Activated CD4-positive, CD25-positive, alpha-beta regulatory T cell treated with anti-CD3 and anti-CD28 coated beads, Interleukin-2, amount 50 U/mL, for 24 hours (primary cell): ENCODE results near the gene TAGLN3.

Experiments
- ATAC-seq, 2 donors: fragments of 150-1000 bp; cut with Tn5 transposase; one replicate each; pipeline ENCODE4 v1.10.0; 2021; ENCODE audit warnings: mild to moderate bottlenecking in 1 of 2, moderate library complexity in 1 of 2

TAGLN3 gene

GRCh38 chr3:111998636-111999483, at the start of gene TAGLN3:
TAGLN3 (plus strand) TSS chr3:111998922; CDS start chr3:111999423, 501 bp downstream.
- no peak for ATAC-seq

GRCh38 chr3:111949712-111950111, 49.0 kb upstream of the TAGLN3 start:
- ATAC-seq, result no peak

GRCh38 chr3:111951032-111951431, 47.7 kb upstream of the TAGLN3 start:
- no peak for ATAC-seq

- no peak for ATAC-seq
Observed at GRCh38 chr3:111952086-111952485, 46.6 kb upstream of the TAGLN3 start.

GRCh38 chr3:111952866-111953450, 45.8 kb upstream of the TAGLN3 start:
- ATAC-seq, result no peak

- no peak for ATAC-seq
Observed at GRCh38 chr3:111954228-111954990, 44.3 kb upstream of the TAGLN3 start.

GRCh38 chr3:111955876-111956275, 42.8 kb upstream of the TAGLN3 start:
- ATAC-seq, result no peak

GRCh38 chr3:111956449-111956848, 42.3 kb upstream of the TAGLN3 start:
- ATAC-seq, result no peak

- ATAC-seq, result no peak
Observed at GRCh38 chr3:111956995-111957734, 41.6 kb upstream of the TAGLN3 start.

- ATAC-seq, result no peak
Observed at GRCh38 chr3:111961461-111962164, 37.1 kb upstream of the TAGLN3 start.

GRCh38 chr3:111963424-111963823, 35.3 kb upstream of the TAGLN3 start:
- peak; percentile 69 to 84 for ATAC-seq

GRCh38 chr3:111965484-111965883, 33.2 kb upstream of the TAGLN3 start:
- ATAC-seq, result peak in 1 of 2 donors; percentile 6

GRCh38 chr3:111967068-111967467, 31.7 kb upstream of the TAGLN3 start:
- no peak for ATAC-seq

GRCh38 chr3:111967651-111968274, 31.0 kb upstream of the TAGLN3 start:
- peak; percentile 68 to 72 for ATAC-seq

GRCh38 chr3:111968319-111969054, 30.2 kb upstream of the TAGLN3 start:
- no peak for ATAC-seq

- ATAC-seq, result no peak
Observed at GRCh38 chr3:111970376-111970775, 28.3 kb upstream of the TAGLN3 start.

- ATAC-seq, result no peak
Observed at GRCh38 chr3:111971533-111972130, 27.1 kb upstream of the TAGLN3 start.

- ATAC-seq, result no peak
Observed at GRCh38 chr3:111972891-111973290, 25.8 kb upstream of the TAGLN3 start.

- ATAC-seq, result no peak
Observed at GRCh38 chr3:111975131-111975530, 23.6 kb upstream of the TAGLN3 start.

- ATAC-seq, result no peak
Observed at GRCh38 chr3:111976254-111976653, 22.5 kb upstream of the TAGLN3 start.
